DMS153 treated with DMSO at 0.1 percent for 48 hours (cell line): ENCODE data around the gene NPIPA5.
"Not testable (repeated sequence)": the region's sequence is repeated elsewhere in the genome, so short reads cannot be mapped to it uniquely, and the experiment has no call there.

Experiments used
- DNase-seq: peaks from one replicate; lab custom pipeline; 2025; ENCODE audit not compliant: unreplicated experiment; lab: John Stamatoyannopoulos, UW

NPIPA5 gene

DNA sequence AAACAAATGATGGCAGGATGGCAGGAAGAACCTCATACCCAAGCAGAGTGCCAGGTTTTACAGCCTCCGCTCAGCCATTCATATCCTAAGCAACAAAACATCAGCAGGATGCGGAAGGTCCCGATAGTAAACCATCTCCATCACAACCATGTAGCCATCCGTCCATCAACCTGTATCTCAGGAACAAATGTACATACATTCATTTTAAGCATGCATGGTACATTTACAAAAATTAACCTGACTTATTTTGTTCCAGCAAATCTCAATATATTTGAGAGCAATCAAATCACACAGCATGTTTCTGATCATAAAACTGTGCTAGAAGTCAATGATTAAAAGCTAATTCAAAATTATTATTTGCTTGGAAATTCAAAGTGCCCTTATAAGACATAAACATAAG is at the start of gene NPIPA5:
Gene NPIPA5 (minus strand): TSS at position 101 of the 400 bp plus-strand sequence. CDS start 0 bp downstream, at position 101.
- not testable (repeated sequence) for DNase-seq

DNA sequence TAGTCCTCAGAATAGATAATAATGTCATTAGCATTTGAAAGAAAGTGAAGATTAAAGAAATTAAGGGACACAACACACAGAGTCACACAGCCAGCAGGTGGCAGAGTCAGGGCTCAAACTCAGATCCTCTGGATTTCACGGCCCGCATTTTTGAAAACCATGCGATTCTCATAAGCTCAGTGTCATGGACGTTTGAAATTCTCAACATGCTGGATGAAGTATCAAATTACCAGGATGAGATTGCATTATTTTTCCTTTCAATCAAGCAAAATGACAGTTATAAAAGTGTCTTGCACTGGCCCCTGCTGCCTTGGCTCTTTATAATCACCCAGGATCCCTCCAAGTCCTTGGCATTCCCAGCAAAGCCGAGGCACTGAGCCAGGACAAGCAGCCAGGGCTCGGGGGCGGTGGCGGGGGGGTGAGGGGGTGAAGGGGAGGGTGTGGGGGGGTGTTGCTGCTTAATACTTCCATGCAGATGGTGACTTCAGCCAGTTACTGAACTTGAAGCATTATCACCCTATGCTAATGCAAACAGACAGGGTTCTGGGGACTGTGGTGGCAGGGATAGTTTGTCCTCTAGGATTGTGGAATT is 49.6 kb upstream of the NPIPA5 start:
- peak; percentile 19 for DNase-seq

- DNase-seq = no peak
These were observed 48.7 kb upstream of the NPIPA5 start for GRCh38 chr16:15426796-15427195.

DNA sequence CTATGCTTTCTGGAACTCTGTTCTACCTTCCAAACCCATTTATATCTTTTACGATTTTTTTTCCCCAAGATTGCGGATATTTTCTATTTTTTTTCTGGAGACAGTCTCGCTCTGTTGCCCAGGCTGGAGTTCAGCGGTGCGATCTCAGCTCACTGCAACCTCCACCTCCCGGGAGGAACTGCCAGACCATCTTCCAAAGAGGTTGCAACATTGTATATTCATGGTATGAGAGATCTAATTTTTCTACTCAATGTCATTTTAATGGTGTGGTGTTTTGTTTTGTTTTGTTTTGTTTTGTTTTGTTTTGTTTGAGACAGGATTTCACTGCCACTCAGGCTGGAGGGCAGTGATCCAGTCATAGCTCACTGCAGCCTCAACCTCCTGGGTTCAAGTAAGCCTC is 47.8 kb upstream of the NPIPA5 start:
- no peak for DNase-seq

DNA sequence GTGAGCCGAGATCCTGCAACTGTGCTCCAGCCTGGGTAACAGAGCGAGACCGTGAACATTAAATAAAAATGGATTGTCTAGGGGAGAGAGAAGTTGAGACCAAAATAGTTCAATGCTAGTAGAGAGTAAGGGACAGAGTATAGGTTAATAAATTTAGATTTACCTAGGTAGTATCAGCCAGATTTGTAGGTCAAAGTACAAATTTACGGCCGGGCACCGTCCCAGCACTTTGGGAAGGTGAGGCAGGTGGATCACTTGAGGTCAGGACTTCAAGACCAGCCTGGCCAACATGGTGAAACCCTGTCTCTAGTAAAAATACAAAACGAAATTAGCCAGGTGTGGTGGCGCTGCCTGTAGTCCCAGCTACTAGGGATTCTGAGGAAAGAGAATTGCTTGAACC is 44.1 kb upstream of the NPIPA5 start:
- no peak for DNase-seq

DNA sequence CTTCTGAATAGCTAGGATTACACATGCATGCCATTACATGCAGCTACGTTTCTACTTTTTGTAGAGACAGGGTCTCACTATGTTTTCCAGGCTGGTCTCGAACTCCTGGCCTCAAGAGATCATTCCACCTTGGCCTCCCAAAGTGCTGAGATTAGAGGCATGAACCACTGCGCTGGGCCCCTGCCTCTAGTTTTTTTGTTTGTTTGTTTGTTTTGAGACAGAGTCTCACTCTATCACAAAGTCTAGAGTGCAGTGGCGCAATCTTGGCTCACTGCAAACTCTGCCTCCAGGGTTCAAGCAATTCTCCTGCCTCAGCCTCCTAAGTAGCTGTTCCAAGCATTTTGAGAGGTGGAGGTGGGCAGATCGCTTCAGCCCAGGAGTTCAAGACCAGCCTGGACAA is 43.6 kb upstream of the NPIPA5 start:
- not testable (repeated sequence) for DNase-seq

GRCh38 chr16:15418206-15418605 is 40.1 kb upstream of the NPIPA5 start:
- DNase-seq = no peak

- no peak for DNase-seq
These were observed 39.1 kb upstream of the NPIPA5 start for GRCh38 chr16:15417197-15417596.

DNA sequence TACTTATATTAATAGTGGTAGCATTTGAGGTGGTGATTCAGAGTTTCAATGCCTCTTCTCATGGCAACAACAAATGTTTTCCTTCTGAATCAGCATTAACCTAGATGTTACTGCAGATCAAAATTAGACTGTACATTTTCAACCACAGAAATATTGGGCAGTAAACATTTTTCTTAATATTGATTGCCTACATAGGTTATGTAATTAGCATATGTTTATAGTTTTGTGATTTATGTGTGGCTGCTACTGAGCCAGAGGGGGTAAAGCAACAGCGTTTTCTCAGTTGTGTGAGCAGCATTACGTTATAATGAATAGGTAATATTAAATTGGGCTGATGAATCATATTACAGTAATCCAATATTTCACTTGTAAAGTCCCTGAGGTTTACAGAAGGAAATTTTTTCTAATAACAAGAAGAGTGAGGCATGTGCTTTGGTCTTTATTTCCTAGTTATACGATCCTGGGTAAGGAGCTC is 37.5 kb upstream of the NPIPA5 start:
- no peak for DNase-seq

DNA sequence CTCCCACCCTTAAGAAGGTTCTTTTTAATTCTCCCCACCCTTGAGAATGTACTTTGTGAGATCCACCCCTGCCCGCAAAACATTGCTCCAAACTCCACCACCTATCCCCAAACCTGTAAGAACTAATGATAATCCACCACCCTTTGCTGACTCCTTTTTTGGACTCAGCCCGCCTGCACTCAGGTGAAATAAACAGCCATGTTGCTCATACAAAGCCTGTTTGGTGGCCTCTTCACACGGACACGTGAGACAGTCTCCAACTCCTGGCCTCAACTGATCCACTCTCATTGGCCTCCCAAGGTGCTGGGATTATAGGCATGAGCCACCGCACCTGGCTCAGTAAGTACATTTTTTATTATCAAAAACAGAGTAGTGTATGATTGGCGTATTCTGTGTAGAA is 31.4 kb upstream of the NPIPA5 start:
- not testable (repeated sequence) for DNase-seq

DNA sequence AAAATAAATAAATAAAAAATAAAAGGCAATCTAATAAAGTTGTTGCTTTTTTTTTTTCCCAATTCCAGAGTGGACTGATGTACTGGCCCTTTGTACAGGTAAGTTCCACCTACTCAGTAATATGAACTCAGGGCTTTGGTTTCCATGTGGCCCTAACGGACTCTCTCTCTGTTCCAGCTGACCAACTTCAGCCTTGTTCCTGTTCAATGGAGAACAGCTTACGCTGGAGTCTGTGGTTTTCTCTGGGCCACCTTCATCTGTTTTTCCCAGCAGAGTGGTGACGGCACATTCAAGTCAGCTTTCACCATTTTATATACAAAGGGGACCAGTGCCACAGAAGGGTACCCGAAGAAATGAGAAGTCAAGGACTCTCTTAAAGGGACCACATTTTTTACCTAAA is 29.7 kb upstream of the NPIPA5 start:
- not testable (repeated sequence) for DNase-seq

GRCh38 chr16:15404792-15405191 is 26.7 kb upstream of the NPIPA5 start:
- no peak for DNase-seq

DNA sequence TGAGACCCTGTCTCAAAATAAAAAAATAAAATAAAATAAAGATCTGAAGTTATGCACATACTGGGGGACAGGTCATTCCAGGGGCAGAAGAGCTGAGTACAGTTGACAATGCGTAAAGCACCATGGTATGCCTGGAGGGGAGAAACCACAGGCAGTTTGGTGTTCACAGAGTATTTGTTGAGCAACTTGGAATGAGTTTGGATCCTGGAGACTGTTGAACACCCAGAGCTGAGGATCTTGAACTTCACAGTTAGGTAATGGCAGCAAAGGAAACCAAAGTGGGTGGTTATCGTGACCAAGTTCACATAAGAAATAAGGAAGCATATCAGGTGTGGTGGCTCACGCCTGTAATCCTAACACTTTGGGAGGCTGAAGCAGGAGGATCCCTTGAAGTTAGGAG is 26.0 kb upstream of the NPIPA5 start:
- not testable (repeated sequence) for DNase-seq

DNA sequence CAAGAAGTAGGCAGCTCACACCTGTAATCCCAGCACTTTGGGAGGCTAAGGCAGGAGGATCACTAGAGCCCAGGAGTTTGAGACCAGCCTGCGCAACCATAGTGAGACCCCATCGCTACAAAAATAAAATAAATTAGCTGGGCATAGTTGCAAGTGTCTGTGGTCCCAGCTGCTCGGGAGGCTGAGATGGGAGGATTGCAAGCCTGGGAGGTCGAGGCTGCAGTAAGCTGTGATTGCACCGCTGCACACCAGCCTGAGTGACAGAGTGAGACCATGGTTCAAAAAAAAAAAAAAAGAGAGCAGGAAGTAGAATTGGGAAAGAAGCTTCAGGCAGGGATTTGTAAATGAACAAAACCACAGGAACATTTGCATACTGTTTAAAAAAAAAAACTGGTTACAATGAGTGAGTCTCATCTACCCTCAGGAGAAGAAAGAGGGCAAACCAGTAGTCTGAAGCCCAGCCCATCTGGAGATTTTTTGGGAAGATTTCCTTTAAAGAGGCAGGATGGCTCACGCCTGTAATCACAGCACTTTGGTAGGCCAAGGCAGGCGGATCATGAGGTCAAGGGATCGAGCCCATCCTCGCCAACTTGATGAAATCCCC is 25.4 kb upstream of the NPIPA5 start:
- no peak for DNase-seq

GRCh38 chr16:15401972-15402371 is 23.9 kb upstream of the NPIPA5 start:
- DNase-seq = no peak

DNA sequence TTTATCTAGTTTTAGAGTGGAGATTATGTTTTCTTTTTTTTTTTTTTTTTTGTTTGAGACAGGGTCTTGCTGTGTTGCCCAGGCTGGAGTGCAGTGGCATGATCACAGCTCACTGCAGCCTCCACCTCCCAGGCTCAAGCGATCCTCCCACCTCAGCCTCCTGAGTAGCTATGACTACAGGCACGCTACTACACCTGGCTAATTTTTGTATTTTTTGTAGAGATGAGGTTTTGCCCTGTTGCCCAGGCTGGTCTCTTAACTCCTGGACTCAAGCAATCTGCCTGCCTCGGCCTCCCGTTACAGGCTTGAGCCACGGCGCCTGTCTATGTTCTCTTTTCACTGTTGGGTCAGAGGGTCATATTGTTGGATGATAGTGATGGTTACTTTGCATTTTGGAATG is 22.2 kb upstream of the NPIPA5 start:
- not testable (repeated sequence) for DNase-seq

GRCh38 chr16:15399317-15399716 is 21.2 kb upstream of the NPIPA5 start:
- DNase-seq = no peak

GRCh38 chr16:15398618-15399316 is 20.7 kb upstream of the NPIPA5 start:
- DNase-seq = no peak

DNA sequence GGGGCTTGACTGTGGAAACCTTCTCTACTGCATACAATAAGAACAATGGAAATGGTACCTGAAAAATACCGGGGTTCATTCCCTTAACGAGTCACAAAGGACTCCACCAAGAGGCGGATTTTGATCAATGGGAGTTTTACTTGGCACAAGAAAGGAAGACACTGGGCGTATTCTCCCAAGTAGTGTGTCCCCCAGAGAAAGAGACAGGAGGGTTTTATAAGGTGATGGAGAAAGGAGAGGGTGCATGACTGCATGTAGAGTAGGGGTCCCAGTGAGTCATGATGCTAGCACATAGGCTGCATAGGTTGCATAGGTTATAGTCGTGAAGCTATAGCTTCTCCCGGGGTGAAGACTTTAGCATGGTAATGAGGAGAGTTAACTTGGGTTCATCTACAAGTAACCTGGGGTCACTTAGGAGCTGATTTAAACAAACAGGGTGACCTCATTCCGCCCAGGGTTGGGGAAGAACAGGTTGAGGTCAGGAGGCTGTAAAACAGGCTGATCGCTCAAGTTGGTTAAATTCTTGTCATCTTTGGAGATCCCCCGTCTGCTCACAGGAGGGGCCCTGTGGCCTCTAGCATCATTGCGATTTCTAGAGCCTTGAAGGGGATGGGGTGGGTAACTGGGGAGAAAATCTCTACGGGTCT is 19.0 kb upstream of the NPIPA5 start:
- DNase-seq = no peak

GRCh38 chr16:15396509-15396829 is 18.4 kb upstream of the NPIPA5 start:
- not testable (repeated sequence) for DNase-seq

- peak; percentile 17 for DNase-seq
These were observed 17.8 kb upstream of the NPIPA5 start, which contains the start of gene MPV17L for GRCh38 chr16:15395631-15396508. Gene MPV17L, plus strand, starts transcription at chr16:15395754. Its CDS starts 144 bp downstream, at chr16:15395898.
